ENCODE data around the gene ABCA2. TPM values are rescaled to one million over a fixed set of nuclear protein-coding genes. Genes with fewer than 3 reads are reported as not detected.

The ABCA2 gene
- total RNA-seq, 4 donors from 2014 or later = 14.1 to 20.0 (median 16.7) TPM

GRCh38 chr9:137075275-137075775 lies 47.3 kb upstream of the ABCA2 start:
- no peaks in the 10 kb centered on the region for H3K9me3 ChIP-seq
- H3K27ac ChIP-seq = no peak overlapping the region
- in situ Hi-C loops (cut with MboI; ENCODE audit: low sequenced_read_pairs in 4 of 4) (no loop called here), intact Hi-C loops (cut with DNase I; ENCODE audit: low total_unique reads) (no loop called here)
- no peaks in the 10 kb centered on the region for H3K36me3 ChIP-seq
- ATAC-seq (no peak), DNase-seq (no peak)
- H3K27me3 ChIP-seq = peaks cover 0 to 3% (median 0%) of the 10 kb centered on the region in 3 donors
- H3K4me3 ChIP-seq = no peak overlapping the region
- H3K4me1 ChIP-seq = peaks cover 9 to 20% of the 10 kb centered on the region in 2 donors
- TF ChIP-seq POLR2A (IDR thresholded peaks at IDR 0.05) = no peak
- no peak for TF ChIP-seq CTCF (IDR thresholded peaks at IDR 0.05 in 4 of 5, conservative IDR thresholded peaks at IDR 0.05 in 1 of 5)

- in situ Hi-C loops (cut with MboI; ENCODE audit: low sequenced_read_pairs in 4 of 4) (no loop called here), intact Hi-C loops (cut with DNase I; ENCODE audit: low total_unique reads) (no loop called here)
- TF ChIP-seq POLR2A (IDR thresholded peaks at IDR 0.05) (no peak), CTCF (IDR thresholded peaks at IDR 0.05 in 4 of 5, conservative IDR thresholded peaks at IDR 0.05 in 1 of 5) (no peak)
- Histone ChIP-seq H3K27me3 (peaks cover 0 to 3% (median 0%) of the 10 kb centered on the region in 3 donors), H3K4me3 (no peak overlapping the region), H3K9me3 (no peaks in the 10 kb centered on the region), H3K36me3 (no peaks in the 10 kb centered on the region), H3K4me1 (peaks cover 9 to 20% of the 10 kb centered on the region in 2 donors), H3K27ac (no peak overlapping the region)
- DNase-seq = no peak
- ATAC-seq = no peak
These were observed 46.7 kb upstream of the ABCA2 start for GRCh38 chr9:137074657-137075274.

- intact Hi-C loops (cut with DNase I; ENCODE audit: low total_unique reads) = no loop called here
These were observed 46.0 kb upstream of the ABCA2 start for GRCh38 chr9:137073992-137074399.

GRCh38 chr9:137071282-137071681 lies 43.2 kb upstream of the ABCA2 start:
- Histone ChIP-seq H3K4me3 (peak overlapping the region in 1 of 4 donors; percentile 51), H3K27ac (peak overlapping the region in 2 of 4 donors; percentile 71 to 75)
- ATAC-seq = no peak

More at GRCh38 chr9:137073992-137074399, 46.0 kb upstream of the ABCA2 start:
- Histone ChIP-seq H3K36me3 (no peaks in the 10 kb centered on the region), H3K4me1 (peaks cover 9 to 20% of the 10 kb centered on the region in 2 donors), H3K4me3 (no peak overlapping the region), H3K27ac (no peak overlapping the region), H3K27me3 (peaks cover 3 to 7% (median 5%) of the 10 kb centered on the region in 3 donors), H3K9me3 (no peaks in the 10 kb centered on the region)
- TF ChIP-seq CTCF (IDR thresholded peaks at IDR 0.05 in 4 of 5, conservative IDR thresholded peaks at IDR 0.05 in 1 of 5) = no peak
- TF ChIP-seq POLR2A (IDR thresholded peaks at IDR 0.05) = no peak
- in situ Hi-C loops (cut with MboI; ENCODE audit: low sequenced_read_pairs in 4 of 4) = no loop called here
- DNase-seq (no peak), ATAC-seq (no peak)

More at GRCh38 chr9:137071282-137071681, 43.2 kb upstream of the ABCA2 start:
- Histone ChIP-seq H3K4me1 (peaks cover 9% of the 10 kb centered on the region in 2 donors), H3K27me3 (peaks cover 0 to 11% (median 5%) of the 10 kb centered on the region in 3 donors), H3K36me3 (no peaks in the 10 kb centered on the region), H3K9me3 (no peaks in the 10 kb centered on the region)
- intact Hi-C loops (cut with DNase I; ENCODE audit: low total_unique reads) (no loop called here), in situ Hi-C loops (cut with MboI; ENCODE audit: low sequenced_read_pairs in 4 of 4) (no loop called here)
- no peak for DNase-seq
- no peak for TF ChIP-seq CTCF (IDR thresholded peaks at IDR 0.05 in 4 of 5, conservative IDR thresholded peaks at IDR 0.05 in 1 of 5)
- no peak for TF ChIP-seq POLR2A (IDR thresholded peaks at IDR 0.05)
